Stomach (tissue), 9 donors: ENCODE data around the gene CREB5. TPM values are rescaled to one million over a fixed set of nuclear protein-coding genes. Genes with fewer than 3 reads are reported as not detected.

Experiments used
- DNase-seq, 2 donors: peaks; one replicate each; pipeline versions ENCODE4 v3.0.0 to v3.0.0-alpha.2; 2013 to 2019
- H3K27ac ChIP-seq, 5 donors: fragments of 200-600 bp in 4 of 5; sonication (generic) in 4 of 5; one replicate each; pipeline ENCODE4 v1.5.1; 2013 to 2019; ENCODE audit warnings: mild to moderate bottlenecking in 1 of 5, moderate library complexity in 1 of 5
- H3K27me3 ChIP-seq, 3 donors: fragments of 200-600 bp; sonication (generic); one replicate each; pipeline ENCODE4 v1.5.1; 2017 to 2019; ENCODE audit warnings: mixed run types in 1 of 3
- H3K36me3 ChIP-seq, 4 donors: fragments of 200-600 bp; sonication (generic); 1 replicate in 3 of 4; 2 replicates in 1 of 4; pipeline ENCODE4 v1.5.1; 2016 to 2019
- H3K4me1 ChIP-seq, 4 donors: fragments of 200-600 bp; sonication (generic); one replicate each; pipeline ENCODE4 v1.5.1; 2016 to 2019
- H3K4me3 ChIP-seq, 4 donors: fragments of 200-600 bp; sonication (generic) in 3 of 4; one replicate each; pipeline ENCODE4 v1.5.1; 2016 to 2019; ENCODE audit warnings: mild to moderate bottlenecking in 1 of 4
- H3K9me3 ChIP-seq, 4 donors: fragments of 200-600 bp; sonication (generic); one replicate each; pipeline ENCODE4 v1.5.1; 2016 to 2019
- CTCF ChIP-seq, 7 experiments: fragments of 450-650 bp in 4 of 7; fragments of 200-600 bp in 3 of 7; sonication (generic) in 3 of 7; IDR thresholded peaks; one replicate each; pipeline ENCODE4 v1.5.1; 2016 to 2019; ENCODE audit warnings: antibody characterized with exemption in 7 of 7, control low read depth in 2 of 7, mild to moderate bottlenecking in 1 of 7
- EP300 ChIP-seq: sonication (generic); formaldehyde crosslinking; IDR thresholded peaks from one replicate; pipeline ENCODE4 v1.6.1; 2017; ENCODE audit warnings: antibody characterized with exemption
- POLR2A ChIP-seq, 4 donors: fragments of 450-650 bp; IDR thresholded peaks; one replicate each; pipeline ENCODE4 v1.6.1; 2016; ENCODE audit warnings: antibody characterized with exemption in 4 of 4, control low read depth in 2 of 4, mild to moderate bottlenecking in 1 of 4, moderate library complexity in 1 of 4
- POLR2AphosphoS5 ChIP-seq, 3 donors: sonication (generic); formaldehyde crosslinking; IDR thresholded peaks; one replicate each; pipeline ENCODE4 v1.6.1; 2016; ENCODE audit warnings: antibody characterized with exemption in 3 of 3
- WGBS, 5 donors: extraction: QIAGEN DNeasy Blood & Tissue Kit in 3 of 5; methylation state at CpG; one replicate each; pipeline versions ENCODE4 v1.1.5 to v1.1.7; 2013 to 2018; 5-methylcytosine and 5-hydroxymethylcytosine counted together
- intact Hi-C: fragments of 100-400 bp; cut with DNase I; formaldehyde crosslinking; loops from one replicate; pipeline ENCODE4 v1.15.1; 2023; ENCODE audit warnings: low total_unique reads
- polyA plus RNA-seq, 3 donors: library from polyadenylated mRNA; stranded (reverse); fragments of 200-250 nt; gene quantifications; one replicate each; pipeline ENCODE4 v1.2.3, GENCODE V29; 2013
- total RNA-seq, 5 donors: library from RNA; depleted of rRNA; stranded (reverse); fragments of >200 nt; gene quantifications; one replicate each; pipeline versions ENCODE4 v1.1.0 to v1.2.3, GENCODE V29; 2014 to 2016
- donor health status: healthy with polysubstance abuse.
- donor health status: Bipolar disorder and iron deficiency.
- donor health status: healthy.

Gene CREB5
- total and polyA plus RNA-seq, 8 donors: 0.68 to 30.3 (median 1.5) TPM; not detected in 1

- DNase-seq: no peak
- TF ChIP-seq EP300 (no peak), CTCF (IDR thresholded peaks at IDR 0.05) (no peak), POLR2AphosphoS5 (IDR thresholded peaks at IDR 0.05) (no peak), POLR2A (IDR thresholded peaks at IDR 0.05) (no peak)
- no peak overlapping the region for H3K4me3 ChIP-seq
- peaks cover 0 to 5% (median 0%) of the 10 kb centered on the region in 4 donors for H3K4me1 ChIP-seq
- WGBS, 5 donors: 65 to 79% (median 68%) methylated on average over 7 of the region's 7 CpGs
- H3K9me3 ChIP-seq: no peaks in the 10 kb centered on the region
- H3K36me3 ChIP-seq: no peaks in the 10 kb centered on the region
- H3K27me3 ChIP-seq: no peaks in the 10 kb centered on the region
- H3K27ac ChIP-seq: no peak overlapping the region
- intact Hi-C loops: no loop called here
These were observed 193.2 kb downstream of the CREB5 start for GRCh38 chr7:28605427-28606085.

- H3K36me3 ChIP-seq: no peaks in the 10 kb centered on the region
- intact Hi-C loops: no loop called here
- no peak for TF ChIP-seq CTCF (IDR thresholded peaks at IDR 0.05)
- TF ChIP-seq POLR2AphosphoS5 (IDR thresholded peaks at IDR 0.05): no peak
- TF ChIP-seq POLR2A (IDR thresholded peaks at IDR 0.05): no peak
- TF ChIP-seq EP300: no peak
- H3K27ac ChIP-seq: no peak overlapping the region
- no peak for DNase-seq
- H3K4me1 ChIP-seq: peaks cover 0 to 5% (median 0%) of the 10 kb centered on the region in 4 donors
- H3K27me3 ChIP-seq: no peaks in the 10 kb centered on the region
- H3K9me3 ChIP-seq: no peaks in the 10 kb centered on the region
- no peak overlapping the region for H3K4me3 ChIP-seq
These were observed 194.1 kb downstream of the CREB5 start for GRCh38 chr7:28606421-28606820.

GRCh38 chr7:28607855-28608193, 195.5 kb downstream of the CREB5 start:
- no peaks in the 10 kb centered on the region for H3K27me3 ChIP-seq
- no peak overlapping the region for H3K27ac ChIP-seq
- no peaks in the 10 kb centered on the region for H3K9me3 ChIP-seq
- peaks cover 0 to 5% (median 0%) of the 10 kb centered on the region in 4 donors for H3K4me1 ChIP-seq
- TF ChIP-seq POLR2AphosphoS5 (IDR thresholded peaks at IDR 0.05) (no peak), CTCF (IDR thresholded peaks at IDR 0.05) (no peak), EP300 (no peak), POLR2A (IDR thresholded peaks at IDR 0.05) (no peak)
- no peak for DNase-seq
- intact Hi-C loops: no loop called here
- H3K4me3 ChIP-seq: no peak overlapping the region
- 18 to 39% (median 32%) methylated on average over 4 of the region's 4 CpGs for WGBS, 5 donors
- H3K36me3 ChIP-seq: no peaks in the 10 kb centered on the region

GRCh38 chr7:28608237-28608656, 195.9 kb downstream of the CREB5 start:
- no peak for DNase-seq
- 79 to 85% (median 84%) methylated on average over 1 of the region's 1 CpG for WGBS, 5 donors
- Histone ChIP-seq H3K9me3 (no peaks in the 10 kb centered on the region), H3K27ac (no peak overlapping the region), H3K4me3 (no peak overlapping the region), H3K27me3 (no peaks in the 10 kb centered on the region), H3K4me1 (peaks cover 0 to 5% (median 0%) of the 10 kb centered on the region in 4 donors), H3K36me3 (no peaks in the 10 kb centered on the region)
- intact Hi-C loops: no loop called here
- TF ChIP-seq POLR2AphosphoS5 (IDR thresholded peaks at IDR 0.05): no peak

GRCh38 chr7:28608731-28609130, 196.4 kb downstream of the CREB5 start:
- DNase-seq: no peak
- TF ChIP-seq CTCF (IDR thresholded peaks at IDR 0.05) (no peak), EP300 (no peak), POLR2AphosphoS5 (IDR thresholded peaks at IDR 0.05) (no peak), POLR2A (IDR thresholded peaks at IDR 0.05) (no peak)
- Histone ChIP-seq H3K9me3 (no peaks in the 10 kb centered on the region), H3K4me3 (no peak overlapping the region), H3K27ac (no peak overlapping the region), H3K36me3 (no peaks in the 10 kb centered on the region), H3K4me1 (peaks cover 0 to 5% (median 0%) of the 10 kb centered on the region in 4 donors), H3K27me3 (no peaks in the 10 kb centered on the region)
- WGBS, 5 donors: 57 to 73% (median 63%) methylated on average over 3 of the region's 3 CpGs
- intact Hi-C loops: no loop called here
